Measurements from ENCODE around the gene VIPR2.

GRCh38 chr7:159042103-159042502, 102.6 kb downstream of the VIPR2 start:
- no peak for TF ChIP-seq POLR2A (IDR thresholded peaks at IDR 0.05)
- TF ChIP-seq CTCF (IDR thresholded peaks at IDR 0.05) = no peak
